ENCODE data around the gene PHLPP2.

PHLPP2 gene

DNA sequence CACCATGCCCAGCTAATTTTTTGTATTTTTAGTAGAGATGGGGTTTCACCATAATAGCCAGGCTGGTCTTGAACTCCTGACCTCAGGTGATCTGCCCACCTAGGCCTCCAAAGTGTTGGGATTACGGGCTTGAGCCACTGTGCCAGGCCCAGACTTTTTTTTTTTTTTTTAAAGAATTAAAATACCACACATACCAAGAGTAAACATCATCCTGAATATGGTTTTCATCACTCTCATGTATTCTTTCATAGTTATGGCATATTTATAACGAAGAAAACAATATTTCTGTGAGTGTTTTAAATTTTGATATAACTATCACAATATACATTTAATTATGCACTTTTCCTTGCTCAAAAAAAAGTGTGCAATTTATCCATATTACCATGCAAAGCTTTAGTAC lies 50.3 kb downstream of the PHLPP2 start:
- no peaks in the 10 kb centered on the region for H3K27me3 ChIP-seq (ENCODE audit: insufficient read depth, low read length)

DNA sequence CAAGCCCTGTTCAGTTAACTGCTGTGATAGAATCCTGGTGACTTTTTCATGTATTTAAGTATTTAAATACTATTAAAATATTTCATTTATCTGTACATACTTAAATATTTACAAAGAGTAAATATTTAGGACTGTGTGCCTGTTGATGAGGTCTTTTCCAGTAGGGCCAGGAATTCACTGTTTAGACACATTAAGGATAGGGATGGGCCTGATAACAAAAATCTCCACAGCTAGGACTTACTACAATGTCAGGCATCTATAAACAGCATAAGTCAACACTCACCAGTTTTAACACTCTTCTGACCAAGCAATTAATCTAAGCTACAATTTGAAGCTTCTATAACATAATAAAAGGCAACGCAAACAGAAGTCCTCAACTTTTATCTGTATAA lies 50.9 kb downstream of the PHLPP2 start:
- Histone ChIP-seq H3K4ac (ENCODE audit: low read depth, low read length) (no peak overlapping the region), H3K4me3 (ENCODE audit: low read depth, low read length) (no peak overlapping the region), H3K9me3 (ENCODE audit: insufficient read depth, low read depth, low read length) (no peaks in the 10 kb centered on the region), H3K18ac (ENCODE audit: low read length) (no peak overlapping the region), H3K27me3 (ENCODE audit: insufficient read depth, low read length) (no peaks in the 10 kb centered on the region), H4K91ac (ENCODE audit: low read depth, low read length) (no peak overlapping the region), H2BK120ac (ENCODE audit: insufficient read depth, low read length, poor library complexity) (no peak overlapping the region), H3K79me2 (ENCODE audit: control insufficient read depth, insufficient read depth, low read length, poor library complexity) (no peaks in the 10 kb centered on the region), H4K12ac (ENCODE audit: low read depth, low read length) (no peak overlapping the region), H3K4me2 (ENCODE audit: low read length) (no peak overlapping the region), H3K79me1 (ENCODE audit: low read length) (no peaks in the 10 kb centered on the region), H3K23ac (ENCODE audit: low read length) (no peak overlapping the region), H3K4me1 (ENCODE audit: control insufficient read depth in 1 of 2, insufficient read depth in 2 of 2, low read length in 2 of 2) (no peaks in the 10 kb centered on the region), H3K14ac (ENCODE audit: low read length) (no peak overlapping the region), H2BK12ac (ENCODE audit: low read length) (no peak overlapping the region), H3K9ac (ENCODE audit: low read length) (no peak overlapping the region), H2BK5ac (ENCODE audit: low read depth, low read length, poor library complexity) (no peak overlapping the region), H3K27ac (ENCODE audit: low read depth, low read length) (no peak overlapping the region), H3K36me3 (ENCODE audit: control insufficient read depth in 1 of 2, insufficient read depth in 2 of 2, low read length in 2 of 2) (peaks cover 10 to 12% of the 10 kb centered on the region in 2 experiments), H2AK5ac (ENCODE audit: low read length) (no peak overlapping the region), H4K8ac (ENCODE audit: low read depth, low read length) (no peak overlapping the region), H2AFZ (ENCODE audit: insufficient read depth, low read length, poor library complexity) (no peak overlapping the region)
- no CpG with 5 or more reads among the region's 1 CpG for WGBS (ENCODE audit: extremely low coverage, insufficient coverage, insufficient read length)
- no peak for DNase-seq

More for the DNA sequence above, 50.3 kb downstream of the PHLPP2 start:
- H2BK12ac ChIP-seq (ENCODE audit: low read length): no peak overlapping the region
- no peak overlapping the region for H3K27ac ChIP-seq (ENCODE audit: low read depth, low read length)
- H2BK5ac ChIP-seq (ENCODE audit: low read depth, low read length, poor library complexity): no peak overlapping the region
- H4K91ac ChIP-seq (ENCODE audit: low read depth, low read length): no peak overlapping the region
- no peak overlapping the region for H3K4me3 ChIP-seq (ENCODE audit: low read depth, low read length)
- H3K9ac ChIP-seq (ENCODE audit: low read length): no peak overlapping the region
- H3K9me3 ChIP-seq (ENCODE audit: insufficient read depth, low read depth, low read length): no peaks in the 10 kb centered on the region
- H3K4me2 ChIP-seq (ENCODE audit: low read length): no peak overlapping the region
- no peaks in the 10 kb centered on the region for H3K79me1 ChIP-seq (ENCODE audit: low read length)
- no peak overlapping the region for H3K23ac ChIP-seq (ENCODE audit: low read length)
- no peak overlapping the region for H4K8ac ChIP-seq (ENCODE audit: low read depth, low read length)
- no peak overlapping the region for H2BK120ac ChIP-seq (ENCODE audit: insufficient read depth, low read length, poor library complexity)
- no peak overlapping the region for H3K14ac ChIP-seq (ENCODE audit: low read length)
- H2AK5ac ChIP-seq (ENCODE audit: low read length): no peak overlapping the region
- no peak overlapping the region for H2AFZ ChIP-seq (ENCODE audit: insufficient read depth, low read length, poor library complexity)
- no peaks in the 10 kb centered on the region for H3K79me2 ChIP-seq (ENCODE audit: control insufficient read depth, insufficient read depth, low read length, poor library complexity)
- peaks cover 10 to 12% of the 10 kb centered on the region in 2 experiments for H3K36me3 ChIP-seq (ENCODE audit: control insufficient read depth in 1 of 2, insufficient read depth in 2 of 2, low read length in 2 of 2)
- H4K12ac ChIP-seq (ENCODE audit: low read depth, low read length): no peak overlapping the region
- no peak for DNase-seq
- no peaks in the 10 kb centered on the region for H3K4me1 ChIP-seq (ENCODE audit: control insufficient read depth in 1 of 2, insufficient read depth in 2 of 2, low read length in 2 of 2)
- H3K4ac ChIP-seq (ENCODE audit: low read depth, low read length): no peak overlapping the region
- no CpG with 5 or more reads among the region's 2 CpGs for WGBS (ENCODE audit: extremely low coverage, insufficient coverage, insufficient read length)
- H3K18ac ChIP-seq (ENCODE audit: low read length): no peak overlapping the region

DNA sequence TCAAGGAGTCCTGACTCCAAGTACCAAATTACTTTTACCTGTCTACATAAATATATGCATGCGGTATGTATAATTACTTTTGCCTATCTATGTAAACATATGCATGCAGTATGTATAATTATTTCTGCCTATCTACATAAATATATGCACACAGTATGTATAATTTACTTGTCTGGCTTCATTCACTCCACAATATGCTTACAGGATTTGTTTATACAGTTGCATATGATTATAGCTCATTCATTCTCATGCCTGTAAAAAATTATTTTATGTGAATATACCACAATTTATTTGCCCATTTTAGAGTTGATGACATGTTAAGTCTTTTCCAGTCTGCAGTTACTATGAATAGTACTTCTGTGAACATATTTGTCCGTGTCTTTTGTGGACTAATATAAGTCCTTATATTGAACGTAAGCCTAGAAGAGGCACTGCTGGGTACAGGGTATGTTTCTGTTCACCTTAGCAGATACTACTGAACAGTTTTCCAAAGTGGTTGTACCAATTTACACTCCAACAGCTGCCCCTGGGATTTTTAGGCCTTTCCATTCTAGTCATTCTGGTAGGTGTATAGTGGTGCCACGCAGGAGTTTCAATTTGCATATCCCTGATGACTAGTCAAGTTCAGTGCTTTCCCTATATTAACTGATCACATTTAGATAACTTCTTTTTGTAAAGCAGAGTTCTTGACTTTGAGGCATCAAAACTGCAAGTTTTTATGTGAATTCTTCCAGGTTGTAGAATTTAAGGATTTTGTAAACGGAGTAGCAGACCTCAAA lies 51.5 kb downstream of the PHLPP2 start:
- no peak overlapping the region for H3K14ac ChIP-seq (ENCODE audit: low read length)
- H3K18ac ChIP-seq (ENCODE audit: low read length): no peak overlapping the region
- DNase-seq: no peak
- no peak overlapping the region for H3K4ac ChIP-seq (ENCODE audit: low read depth, low read length)
- H3K36me3 ChIP-seq (ENCODE audit: control insufficient read depth in 1 of 2, insufficient read depth in 2 of 2, low read length in 2 of 2): peaks cover 8 to 11% of the 10 kb centered on the region in 2 experiments
- H3K4me2 ChIP-seq (ENCODE audit: low read length): no peak overlapping the region
- no peak overlapping the region for H2AK5ac ChIP-seq (ENCODE audit: low read length)
- H3K79me1 ChIP-seq (ENCODE audit: low read length): no peaks in the 10 kb centered on the region
- no peak overlapping the region for H3K9ac ChIP-seq (ENCODE audit: low read length)
- no peaks in the 10 kb centered on the region for H3K79me2 ChIP-seq (ENCODE audit: control insufficient read depth, insufficient read depth, low read length, poor library complexity)
- no peak overlapping the region for H2BK12ac ChIP-seq (ENCODE audit: low read length)
- no peak overlapping the region for H4K8ac ChIP-seq (ENCODE audit: low read depth, low read length)
- no peak overlapping the region for H2AFZ ChIP-seq (ENCODE audit: insufficient read depth, low read length, poor library complexity)
- no peak overlapping the region for H3K4me3 ChIP-seq (ENCODE audit: low read depth, low read length)
- no peak overlapping the region for H3K23ac ChIP-seq (ENCODE audit: low read length)
- no peaks in the 10 kb centered on the region for H3K27me3 ChIP-seq (ENCODE audit: insufficient read depth, low read length)
- no peak overlapping the region for H4K12ac ChIP-seq (ENCODE audit: low read depth, low read length)
- H3K9me3 ChIP-seq (ENCODE audit: insufficient read depth, low read depth, low read length): no peaks in the 10 kb centered on the region
- H2BK120ac ChIP-seq (ENCODE audit: insufficient read depth, low read length, poor library complexity): no peak overlapping the region
- H3K4me1 ChIP-seq (ENCODE audit: control insufficient read depth in 1 of 2, insufficient read depth in 2 of 2, low read length in 2 of 2): no peaks in the 10 kb centered on the region
- H3K27ac ChIP-seq (ENCODE audit: low read depth, low read length): no peak overlapping the region
- H4K91ac ChIP-seq (ENCODE audit: low read depth, low read length): no peak overlapping the region
- WGBS (ENCODE audit: extremely low coverage, insufficient coverage, insufficient read length): no CpG with 5 or more reads among the region's 5 CpGs
- H2BK5ac ChIP-seq (ENCODE audit: low read depth, low read length, poor library complexity): no peak overlapping the region

DNA sequence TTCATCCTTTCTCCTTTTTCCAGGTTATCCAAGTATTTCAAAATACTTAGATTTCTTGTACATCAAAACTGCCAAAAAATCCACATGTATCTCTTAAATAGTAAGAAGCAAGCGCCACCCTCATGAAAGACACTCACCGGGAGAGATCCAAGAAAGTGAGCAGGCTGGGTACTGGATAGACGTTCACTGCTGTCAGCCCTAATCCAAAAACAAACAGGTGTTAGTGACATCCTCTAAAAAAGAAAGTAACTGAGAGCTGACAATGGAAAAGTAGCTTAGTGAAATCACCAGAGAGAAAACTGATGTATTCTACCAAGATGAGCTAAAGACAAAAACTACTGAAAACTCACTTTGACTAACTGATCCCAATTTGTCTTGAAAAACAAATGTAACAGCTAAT lies 52.4 kb downstream of the PHLPP2 start:
- no CpG with 5 or more reads among the region's 3 CpGs for WGBS (ENCODE audit: extremely low coverage, insufficient coverage, insufficient read length)
- H3K9me3 ChIP-seq (ENCODE audit: insufficient read depth, low read depth, low read length): no peaks in the 10 kb centered on the region
- H3K79me2 ChIP-seq (ENCODE audit: control insufficient read depth, insufficient read depth, low read length, poor library complexity): no peaks in the 10 kb centered on the region
- no peak overlapping the region for H4K8ac ChIP-seq (ENCODE audit: low read depth, low read length)
- no peak overlapping the region for H3K27ac ChIP-seq (ENCODE audit: low read depth, low read length)
- H2BK120ac ChIP-seq (ENCODE audit: insufficient read depth, low read length, poor library complexity): no peak overlapping the region
- no peak overlapping the region for H2AFZ ChIP-seq (ENCODE audit: insufficient read depth, low read length, poor library complexity)
- H4K12ac ChIP-seq (ENCODE audit: low read depth, low read length): no peak overlapping the region
- H2AK5ac ChIP-seq (ENCODE audit: low read length): no peak overlapping the region
- no peak overlapping the region for H2BK12ac ChIP-seq (ENCODE audit: low read length)
- H3K4ac ChIP-seq (ENCODE audit: low read depth, low read length): no peak overlapping the region
- no peak overlapping the region for H3K9ac ChIP-seq (ENCODE audit: low read length)
- no peak overlapping the region for H3K4me2 ChIP-seq (ENCODE audit: low read length)
- no peak overlapping the region for H4K91ac ChIP-seq (ENCODE audit: low read depth, low read length)
- H3K4me3 ChIP-seq (ENCODE audit: low read depth, low read length): no peak overlapping the region
- no peak overlapping the region for H2BK5ac ChIP-seq (ENCODE audit: low read depth, low read length, poor library complexity)
- no peaks in the 10 kb centered on the region for H3K27me3 ChIP-seq (ENCODE audit: insufficient read depth, low read length)
- no peak overlapping the region for H3K18ac ChIP-seq (ENCODE audit: low read length)
- H3K36me3 ChIP-seq (ENCODE audit: control insufficient read depth in 1 of 2, insufficient read depth in 2 of 2, low read length in 2 of 2): peaks cover 9 to 11% of the 10 kb centered on the region in 2 experiments
- no peak for DNase-seq
- no peak overlapping the region for H3K23ac ChIP-seq (ENCODE audit: low read length)
- H3K14ac ChIP-seq (ENCODE audit: low read length): no peak overlapping the region
- H3K4me1 ChIP-seq (ENCODE audit: control insufficient read depth in 1 of 2, insufficient read depth in 2 of 2, low read length in 2 of 2): no peaks in the 10 kb centered on the region
- H3K79me1 ChIP-seq (ENCODE audit: low read length): no peaks in the 10 kb centered on the region

Data from trophoblast cell (in vitro differentiated cells and primary cell).